ENCODE data around the gene ZDHHC3.

DNA sequence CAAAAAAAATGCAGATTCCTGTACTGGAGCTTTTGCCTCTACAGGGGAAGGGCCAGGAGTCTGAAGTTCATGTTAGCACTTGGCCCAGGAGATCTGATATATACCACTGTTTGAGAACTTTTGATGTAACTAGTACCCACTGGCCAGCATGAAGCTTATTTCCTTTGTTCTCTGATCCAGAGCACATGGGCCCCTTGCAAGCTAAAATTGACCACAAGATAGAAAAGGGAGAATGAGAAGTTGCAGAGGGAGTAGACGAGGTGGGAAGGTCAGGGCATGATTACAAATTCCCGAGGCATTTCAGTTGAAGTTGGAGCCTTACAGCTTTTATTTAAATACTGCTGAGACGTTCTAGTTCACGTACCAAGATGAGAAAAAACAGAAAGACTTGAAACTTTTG, 73.3 kb downstream of the ZDHHC3 start:
- TF ChIP-seq POLR2A (IDR thresholded peaks at IDR 0.05; ENCODE audit: low read length) (no peak), GATA1 (IDR thresholded peaks at IDR 0.05; ENCODE audit: low read depth, low read length) (no peak)
